Measurements from ENCODE around the gene SLC12A3.
"Not testable (repeated sequence)": the region's sequence is repeated elsewhere in the genome, so short reads cannot be mapped to it uniquely, and the experiment has no call there.

Gene SLC12A3

GRCh38 chr16:56856876-56857447, 8.0 kb upstream of the SLC12A3 start:
- Mint-ChIP-seq H3K4me1 (peaks cover 30% of the 10 kb centered on the region), H3K27me3 (no peaks in the 10 kb centered on the region), H3K9me3 (no peaks in the 10 kb centered on the region), H3K27ac (no peak overlapping the region), H3K4me3 (no peak overlapping the region), H3K36me3 (no peaks in the 10 kb centered on the region)
- ATAC-seq = no peak

GRCh38 chr16:56858374-56858773, 6.6 kb upstream of the SLC12A3 start:
- Mint-ChIP-seq H3K27ac (no peak overlapping the region), H3K27me3 (no peaks in the 10 kb centered on the region), H3K9me3 (no peaks in the 10 kb centered on the region), H3K4me3 (no peak overlapping the region), H3K4me1 (peaks cover 44% of the 10 kb centered on the region), H3K36me3 (no peaks in the 10 kb centered on the region)
- no peak for ATAC-seq

- Mint-ChIP-seq H3K4me3 (no peak overlapping the region), H3K27me3 (no peaks in the 10 kb centered on the region), H3K27ac (peak overlapping the region; percentile 89), H3K9me3 (no peaks in the 10 kb centered on the region), H3K4me1 (peaks cover 45% of the 10 kb centered on the region), H3K36me3 (no peaks in the 10 kb centered on the region)
- ATAC-seq = no peak
These were observed 5.4 kb upstream of the SLC12A3 start for GRCh38 chr16:56859636-56860035.

- Mint-ChIP-seq H3K27ac (peak overlapping the region; percentile 89), H3K36me3 (no peaks in the 10 kb centered on the region), H3K4me3 (peak overlapping the region; percentile 47), H3K9me3 (no peaks in the 10 kb centered on the region), H3K4me1 (peaks cover 48% of the 10 kb centered on the region), H3K27me3 (no peaks in the 10 kb centered on the region)
- ATAC-seq = peak; percentile 80
These were observed 4.6 kb upstream of the SLC12A3 start for GRCh38 chr16:56860226-56861020.

GRCh38 chr16:56861092-56861610, 3.9 kb upstream of the SLC12A3 start:
- Mint-ChIP-seq H3K27ac (peak overlapping the region; percentile 89), H3K4me3 (no peak overlapping the region), H3K4me1 (peaks cover 48% of the 10 kb centered on the region), H3K36me3 (no peaks in the 10 kb centered on the region), H3K27me3 (no peaks in the 10 kb centered on the region), H3K9me3 (no peaks in the 10 kb centered on the region)
- no peak for ATAC-seq

- H3K27ac Mint-ChIP-seq = peak overlapping the region; percentile 89
These were observed 3.3 kb upstream of the SLC12A3 start for GRCh38 chr16:56861756-56862155.

GRCh38 chr16:56862776-56863175, 2.2 kb upstream of the SLC12A3 start:
- no peaks in the 10 kb centered on the region for H3K36me3 Mint-ChIP-seq
- H3K4me3 Mint-ChIP-seq = no peak overlapping the region
- no peaks in the 10 kb centered on the region for H3K9me3 Mint-ChIP-seq
- H3K27me3 Mint-ChIP-seq = no peaks in the 10 kb centered on the region
- ATAC-seq = no peak
- H3K27ac Mint-ChIP-seq = peak overlapping the region; percentile 89
- peaks cover 60% of the 10 kb centered on the region for H3K4me1 Mint-ChIP-seq

More at GRCh38 chr16:56861756-56862155, 3.3 kb upstream of the SLC12A3 start:
- Mint-ChIP-seq H3K4me1 (peaks cover 49% of the 10 kb centered on the region), H3K9me3 (no peaks in the 10 kb centered on the region), H3K4me3 (no peak overlapping the region), H3K36me3 (no peaks in the 10 kb centered on the region), H3K27me3 (no peaks in the 10 kb centered on the region)
- ATAC-seq = no peak

- no peak for ATAC-seq
- Mint-ChIP-seq H3K4me3 (no peak overlapping the region), H3K4me1 (peaks cover 58% of the 10 kb centered on the region), H3K36me3 (no peaks in the 10 kb centered on the region), H3K27me3 (no peaks in the 10 kb centered on the region), H3K9me3 (no peaks in the 10 kb centered on the region), H3K27ac (peak overlapping the region; percentile 60)
These were observed 521 bp downstream of the SLC12A3 start for GRCh38 chr16:56865394-56866062.

GRCh38 chr16:56866955-56867830, 2.2 kb downstream of the SLC12A3 start:
- H3K27me3 Mint-ChIP-seq = no peaks in the 10 kb centered on the region
- peaks cover 61% of the 10 kb centered on the region for H3K4me1 Mint-ChIP-seq
- H3K9me3 Mint-ChIP-seq = no peaks in the 10 kb centered on the region
- H3K4me3 Mint-ChIP-seq = peak overlapping the region; percentile 40
- H3K36me3 Mint-ChIP-seq = no peaks in the 10 kb centered on the region
- H3K27ac Mint-ChIP-seq = peak overlapping the region; percentile 75
- ATAC-seq = no peak

GRCh38 chr16:56868175-56868574, 3.2 kb downstream of the SLC12A3 start:
- no peaks in the 10 kb centered on the region for H3K36me3 Mint-ChIP-seq
- H3K9me3 Mint-ChIP-seq = no peaks in the 10 kb centered on the region
- no peaks in the 10 kb centered on the region for H3K27me3 Mint-ChIP-seq
- peaks cover 61% of the 10 kb centered on the region for H3K4me1 Mint-ChIP-seq
- ATAC-seq = no peak
- no peak overlapping the region for H3K4me3 Mint-ChIP-seq
- peak overlapping the region; percentile 75 for H3K27ac Mint-ChIP-seq

- not testable (repeated sequence) for ATAC-seq, H3K27ac Mint-ChIP-seq, H3K27me3 Mint-ChIP-seq, H3K4me3 Mint-ChIP-seq, H3K9me3 Mint-ChIP-seq, H3K36me3 Mint-ChIP-seq
- H3K4me1 Mint-ChIP-seq = peaks cover 62% of the 10 kb centered on the region
These were observed 3.8 kb downstream of the SLC12A3 start for GRCh38 chr16:56868766-56869165.

- peak; percentile 76 for ATAC-seq
- H3K27me3 Mint-ChIP-seq = no peaks in the 10 kb centered on the region
- H3K9me3 Mint-ChIP-seq = no peaks in the 10 kb centered on the region
- H3K4me1 Mint-ChIP-seq = peaks cover 69% of the 10 kb centered on the region
- peaks cover 6% of the 10 kb centered on the region for H3K36me3 Mint-ChIP-seq
- peak overlapping the region; percentile 78 for H3K4me3 Mint-ChIP-seq
- peak overlapping the region; percentile 98 for H3K27ac Mint-ChIP-seq
These were observed 4.7 kb downstream of the SLC12A3 start for GRCh38 chr16:56869513-56870275.

GRCh38 chr16:56870276-56870888, 5.4 kb downstream of the SLC12A3 start:
- Mint-ChIP-seq H3K9me3 (no peaks in the 10 kb centered on the region), H3K36me3 (peaks cover 6% of the 10 kb centered on the region), H3K4me3 (peak overlapping the region; percentile 78), H3K27ac (peak overlapping the region; percentile 98), H3K27me3 (no peaks in the 10 kb centered on the region), H3K4me1 (peaks cover 74% of the 10 kb centered on the region)
- peak; percentile 85 for ATAC-seq

GRCh38 chr16:56871172-56871593, 6.2 kb downstream of the SLC12A3 start:
- peak; percentile 69 for ATAC-seq
- H3K27ac Mint-ChIP-seq = peak overlapping the region; percentile 98
- no peaks in the 10 kb centered on the region for H3K27me3 Mint-ChIP-seq
- no peaks in the 10 kb centered on the region for H3K9me3 Mint-ChIP-seq
- peaks cover 76% of the 10 kb centered on the region for H3K4me1 Mint-ChIP-seq
- H3K36me3 Mint-ChIP-seq = peaks cover 6% of the 10 kb centered on the region
- peak overlapping the region; percentile 78 for H3K4me3 Mint-ChIP-seq

Data from stimulated activated memory B cell treated with anti-CD40 and anti-IgM and Interleukin-4, amounts not matched to agents 10 μg/mL and 1 μg/mL and 100 μg/mL, for 72 hours (primary cell).